Right renal cortex interstitium (tissue), 3 donors: Measurements from ENCODE around the gene OGA. TPM values are rescaled to one million over a fixed set of nuclear protein-coding genes. Genes with fewer than 3 reads are reported as not detected.

Source experiments
- DNase-seq, 3 donors: peaks; one replicate each; pipeline ENCODE4 v3.0.0-alpha.2; 2013; ENCODE audit warnings: low read depth in 3 of 3, low spot score in 2 of 3
- polyA plus RNA-seq, 3 donors: library from polyadenylated mRNA; unstranded; fragments of 120-200 nt; gene quantifications; one replicate each; pipeline ENCODE4 v1.2.1, GENCODE V29; 2013; ENCODE audit not compliant: insufficient read length in 3 of 3

Gene OGA
- polyA plus RNA-seq, 3 donors = 120 to 144 (median 140) TPM

DNA sequence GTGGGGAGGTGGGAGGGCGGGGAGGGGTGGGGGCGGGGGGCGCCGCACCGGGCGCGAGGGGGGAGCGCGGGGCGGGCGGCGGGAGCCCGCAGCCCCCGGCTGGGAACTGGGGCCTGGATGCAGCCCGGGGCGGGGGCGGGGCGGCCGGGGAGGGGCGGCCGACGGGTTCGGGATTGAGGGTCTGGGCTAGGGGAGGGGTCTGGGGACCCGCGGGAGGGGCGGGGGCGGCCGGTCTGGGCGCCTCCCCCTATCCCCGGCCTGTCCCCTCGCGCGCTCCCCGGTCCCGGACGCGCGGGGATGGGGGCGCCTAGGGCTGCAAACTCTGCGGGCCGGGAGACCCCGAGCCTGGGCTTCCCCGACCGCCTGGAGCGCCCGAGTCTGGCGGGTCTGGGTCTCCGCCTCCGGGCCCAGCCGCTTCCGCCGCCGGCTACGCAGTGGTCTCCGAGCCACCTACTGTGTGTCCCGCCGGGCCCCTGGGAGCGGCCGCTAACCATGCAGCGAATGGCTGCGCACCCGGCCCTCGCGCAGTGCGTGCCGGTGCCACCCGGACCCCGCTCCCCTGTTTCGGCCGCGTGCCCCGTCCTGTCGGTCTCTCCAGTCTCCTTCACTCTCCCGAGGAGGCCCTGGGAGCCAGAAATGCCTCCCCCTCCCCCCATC, 42.0 kb downstream of the OGA start:
- no peak for DNase-seq

DNA sequence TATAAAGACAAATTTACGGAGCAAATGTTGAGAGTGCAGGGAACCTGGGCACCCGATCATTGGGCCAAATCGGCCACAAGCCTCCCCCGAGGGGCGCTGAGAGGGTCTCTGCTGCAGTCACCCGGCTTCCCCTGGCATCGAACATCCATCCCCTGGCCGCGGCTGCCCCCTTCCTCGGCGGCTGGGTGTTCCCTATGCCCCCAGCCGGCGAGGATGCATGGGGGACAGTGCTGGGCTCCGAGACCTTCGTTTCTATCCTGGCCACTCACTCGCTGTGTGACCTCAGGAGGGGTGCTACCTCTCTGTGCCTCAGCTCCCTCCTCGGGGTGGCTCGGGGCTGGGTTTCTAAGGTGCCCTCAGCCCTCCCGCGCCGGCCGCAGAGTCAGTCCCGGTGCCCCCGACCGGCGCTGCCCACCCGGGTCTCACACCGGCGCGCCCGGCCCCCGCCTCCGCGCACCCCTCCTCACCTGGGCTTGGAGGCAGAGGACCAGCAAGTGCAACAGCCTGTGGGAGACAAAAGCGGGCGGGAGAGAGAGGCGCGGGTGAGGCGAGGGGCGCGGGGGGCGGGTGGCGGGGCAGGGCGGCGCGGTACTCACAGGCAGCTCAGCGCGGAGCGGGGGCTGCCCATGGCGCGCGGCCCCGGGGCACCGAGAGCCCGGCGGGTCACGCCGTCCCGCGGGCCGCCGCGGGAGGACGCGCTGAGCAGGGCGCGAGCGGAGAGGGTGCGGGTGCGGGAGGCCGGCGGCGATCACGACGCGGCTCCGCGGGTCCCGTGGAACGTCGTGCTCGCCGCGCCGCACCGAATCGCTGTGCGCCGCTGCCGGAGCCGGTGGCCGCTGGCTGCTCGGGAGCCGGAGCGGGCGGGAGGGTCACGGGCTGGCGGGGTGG, 42.7 kb downstream of the OGA start, which contains the start of gene FGF8:
FGF8 (minus strand) TSS at position 842 of the 888 bp plus-strand sequence; CDS start at position 628, 214 bp downstream.
- DNase-seq = no peak

DNA sequence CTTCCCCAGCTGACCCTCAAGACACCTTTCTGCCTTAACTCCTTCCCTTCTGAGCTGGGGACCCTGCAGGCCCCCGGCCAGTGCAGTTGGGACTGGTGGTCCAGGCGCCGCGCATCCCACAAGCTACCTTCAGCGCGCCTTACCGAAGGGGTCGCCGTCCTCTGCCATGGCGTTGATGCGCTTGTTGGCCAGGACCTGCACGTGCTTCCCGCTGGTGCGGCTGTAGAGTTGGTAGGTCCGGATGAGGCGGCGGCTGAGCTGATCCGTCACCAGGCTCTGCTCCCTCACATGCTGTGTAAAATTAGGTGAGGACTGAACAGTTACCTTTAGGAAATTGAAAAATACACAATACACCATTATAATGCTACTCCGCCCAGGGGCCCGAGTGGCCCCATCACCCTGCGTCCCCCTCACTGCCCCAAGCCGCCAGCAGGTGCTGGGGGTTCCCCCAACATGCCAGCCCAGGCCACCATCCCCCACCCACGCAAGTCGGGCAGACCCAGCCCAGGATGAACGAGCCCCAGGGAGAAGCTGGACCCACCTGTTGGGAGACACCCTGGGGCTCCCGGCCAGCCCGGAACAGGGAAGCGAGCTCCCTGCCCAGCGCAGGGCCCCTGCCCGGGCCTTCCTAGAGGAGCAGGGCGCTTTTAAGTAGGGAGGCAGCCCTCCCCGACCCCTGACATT, 43.5 kb downstream of the OGA start:
- no peak for DNase-seq

DNA sequence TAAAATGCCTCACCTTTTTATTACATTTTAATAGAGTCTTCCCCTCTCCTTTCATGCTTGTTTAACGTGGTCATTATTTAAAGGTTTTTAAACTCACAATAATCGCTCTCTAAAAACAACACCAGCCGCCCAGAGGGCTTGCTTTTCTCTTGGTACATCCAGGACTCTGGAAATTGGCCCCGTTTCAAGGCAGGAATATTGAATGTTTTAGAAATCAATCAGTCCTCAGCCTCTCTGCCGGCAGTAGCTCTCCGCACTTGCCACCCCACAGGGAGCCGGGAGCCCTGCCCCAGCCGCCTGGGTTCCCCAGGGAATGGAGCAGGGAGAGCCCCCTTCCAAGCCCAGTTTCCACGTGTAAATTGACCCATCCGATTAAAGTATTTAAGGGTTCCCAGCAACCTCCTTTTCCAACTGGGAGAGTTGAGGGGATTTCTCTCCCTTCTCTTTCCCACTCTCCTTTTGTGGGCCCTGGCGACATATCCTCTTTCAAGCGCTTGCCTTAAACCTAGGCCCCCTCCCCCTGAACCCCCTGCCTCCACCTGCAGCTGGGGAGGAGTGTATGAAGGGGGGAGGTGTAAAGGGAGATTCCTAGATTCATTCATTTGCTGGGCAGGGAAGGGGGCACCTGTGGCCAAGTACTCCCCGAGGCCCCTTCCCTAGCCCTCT, 44.2 kb downstream of the OGA start:
- DNase-seq = no peak

DNA sequence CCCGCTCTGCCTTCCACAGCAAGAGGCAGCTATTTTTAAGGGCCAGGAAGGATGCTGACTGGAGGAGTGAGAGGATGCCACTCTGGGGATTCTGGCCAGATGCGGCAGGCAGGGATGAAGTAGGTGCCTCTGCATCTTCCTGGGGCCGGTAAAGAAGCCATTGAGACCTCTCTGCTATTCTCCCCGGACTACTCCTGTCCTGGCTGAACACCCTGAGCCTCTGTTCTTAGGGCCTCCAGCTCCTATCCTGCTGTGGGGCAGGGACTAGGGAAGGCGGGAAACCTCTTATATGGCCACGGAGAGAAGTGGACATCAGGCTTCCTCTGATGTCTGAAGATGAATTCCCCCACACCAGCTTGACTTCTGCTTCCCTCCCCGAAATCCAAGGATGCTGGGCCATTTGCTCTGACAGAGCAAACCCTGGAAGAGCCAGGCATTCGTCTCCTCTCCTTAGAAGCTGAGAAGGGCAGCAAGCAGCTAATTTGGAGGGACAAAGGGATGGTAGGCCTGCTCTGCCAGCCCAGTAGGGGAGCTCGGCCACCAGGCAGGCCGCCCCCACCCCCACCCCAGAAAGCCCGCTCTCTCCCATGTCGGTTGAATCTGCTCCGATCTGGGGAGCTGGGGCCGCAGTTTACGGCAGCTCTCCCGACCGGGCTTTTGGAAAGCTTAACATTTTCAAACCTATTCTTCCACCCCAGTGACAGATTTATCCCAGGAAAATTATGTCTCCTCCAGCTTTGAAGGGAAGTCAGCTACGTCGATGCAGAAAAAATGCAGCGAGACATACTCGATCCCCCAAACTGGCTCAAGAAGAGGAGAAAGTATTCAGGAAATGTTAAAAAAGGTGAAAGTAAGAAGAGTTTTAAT, 45.1 kb downstream of the OGA start:
- no peak for DNase-seq

DNA sequence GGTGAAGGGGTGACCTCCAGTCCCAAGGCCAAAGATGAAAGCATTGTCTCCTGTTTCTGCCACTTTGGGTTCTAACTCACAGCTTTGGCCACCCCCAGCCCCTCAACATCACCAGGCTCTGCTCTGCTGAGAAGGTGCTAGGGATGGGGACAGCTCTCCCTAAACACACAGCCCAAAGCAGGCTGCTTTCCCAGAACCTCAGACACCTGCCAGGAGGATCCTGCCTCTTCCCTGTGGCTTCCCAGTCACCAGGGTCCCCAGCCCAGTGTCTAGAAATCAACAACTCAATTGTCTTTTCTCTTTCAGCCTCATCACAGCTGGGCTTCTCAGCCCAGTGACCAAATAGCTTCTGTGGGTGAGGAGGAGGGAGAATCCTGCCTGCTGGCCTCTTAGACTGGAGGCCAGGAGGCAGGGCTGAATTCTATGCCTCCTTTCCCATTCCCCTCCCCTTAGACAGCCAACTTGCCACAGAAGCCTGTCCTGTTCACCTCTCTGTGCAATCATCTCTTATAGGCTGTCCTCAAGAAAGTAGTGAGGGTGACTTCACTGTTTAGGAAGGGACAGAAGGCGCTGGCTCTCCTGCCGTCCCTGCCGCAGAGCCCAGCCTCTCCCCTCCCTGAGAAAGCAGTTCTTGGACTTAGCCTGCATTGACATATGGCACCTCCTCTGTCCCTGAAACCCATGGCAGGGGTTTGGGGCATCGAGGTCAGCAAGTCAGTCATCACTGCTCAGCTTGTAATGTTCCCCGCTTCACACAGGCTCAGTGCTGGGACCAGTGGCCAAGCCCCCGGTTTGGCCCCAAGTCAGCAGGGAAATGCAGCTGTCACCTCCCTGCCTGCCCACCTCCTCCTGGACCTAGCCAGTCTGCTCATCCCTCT, 46.0 kb downstream of the OGA start:
- DNase-seq = no peak

DNA sequence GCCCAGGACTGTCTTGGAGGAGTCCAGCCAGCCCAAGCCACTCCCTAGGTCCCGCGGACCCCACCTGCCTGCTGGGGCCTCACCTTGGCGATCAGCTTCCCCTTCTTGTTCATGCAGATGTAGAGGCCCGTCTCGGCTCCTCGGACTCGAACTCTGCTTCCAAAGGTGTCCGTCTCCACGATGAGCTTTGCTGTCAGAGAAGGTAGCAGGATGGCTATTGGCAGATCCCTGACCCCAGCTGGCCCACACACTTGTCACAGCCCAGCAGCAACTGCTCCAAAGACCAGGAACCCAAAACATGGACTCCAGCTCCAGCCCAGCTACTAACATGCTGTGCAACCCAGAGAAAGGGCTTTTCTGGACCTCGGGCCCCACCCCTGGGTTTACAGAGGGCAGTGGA, 46.9 kb downstream of the OGA start:
- DNase-seq = no peak

DNA sequence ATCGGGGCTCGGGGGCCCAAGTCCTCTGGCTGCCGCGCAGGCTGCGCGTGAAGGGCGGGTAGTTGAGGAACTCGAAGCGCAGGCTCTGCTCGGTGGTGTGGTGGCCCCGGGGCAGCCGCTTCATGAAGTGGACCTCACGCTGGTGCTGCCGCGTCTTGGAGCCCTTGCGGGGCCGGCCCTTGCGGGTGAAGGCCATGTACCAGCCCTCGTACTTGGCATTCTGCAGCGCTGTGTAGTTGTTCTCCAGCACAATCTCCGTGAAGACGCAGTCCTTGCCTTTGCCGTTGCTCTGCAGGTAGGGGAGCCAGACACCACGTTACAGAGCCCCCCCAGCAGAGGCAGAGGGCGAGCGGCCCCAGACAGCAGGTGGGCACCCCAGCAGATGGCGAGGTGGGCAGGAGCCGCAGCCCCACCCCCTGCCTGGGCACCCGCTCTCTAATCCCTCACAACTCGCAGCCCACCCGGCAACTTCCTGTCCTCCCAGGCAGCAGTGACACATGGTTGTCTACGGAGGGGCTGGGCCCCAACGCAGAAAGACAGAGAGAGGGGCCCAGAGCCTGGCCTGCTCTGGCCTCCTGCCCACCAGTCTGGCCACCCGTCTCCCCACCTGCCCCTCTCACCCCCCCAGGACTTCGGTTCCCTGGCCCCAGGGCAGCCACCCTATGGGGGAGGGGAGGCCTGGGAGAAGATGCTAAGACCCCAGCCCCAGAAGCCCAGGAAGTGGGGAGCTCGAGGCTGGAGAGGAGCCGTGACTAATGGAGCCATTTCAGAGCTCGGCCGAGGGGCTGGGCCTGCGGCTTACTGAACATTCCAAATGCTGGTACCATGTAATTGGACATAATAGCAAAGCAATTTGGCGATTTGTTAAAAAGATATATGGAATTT, 47.7 kb downstream of the OGA start:
- DNase-seq = no peak

DNA sequence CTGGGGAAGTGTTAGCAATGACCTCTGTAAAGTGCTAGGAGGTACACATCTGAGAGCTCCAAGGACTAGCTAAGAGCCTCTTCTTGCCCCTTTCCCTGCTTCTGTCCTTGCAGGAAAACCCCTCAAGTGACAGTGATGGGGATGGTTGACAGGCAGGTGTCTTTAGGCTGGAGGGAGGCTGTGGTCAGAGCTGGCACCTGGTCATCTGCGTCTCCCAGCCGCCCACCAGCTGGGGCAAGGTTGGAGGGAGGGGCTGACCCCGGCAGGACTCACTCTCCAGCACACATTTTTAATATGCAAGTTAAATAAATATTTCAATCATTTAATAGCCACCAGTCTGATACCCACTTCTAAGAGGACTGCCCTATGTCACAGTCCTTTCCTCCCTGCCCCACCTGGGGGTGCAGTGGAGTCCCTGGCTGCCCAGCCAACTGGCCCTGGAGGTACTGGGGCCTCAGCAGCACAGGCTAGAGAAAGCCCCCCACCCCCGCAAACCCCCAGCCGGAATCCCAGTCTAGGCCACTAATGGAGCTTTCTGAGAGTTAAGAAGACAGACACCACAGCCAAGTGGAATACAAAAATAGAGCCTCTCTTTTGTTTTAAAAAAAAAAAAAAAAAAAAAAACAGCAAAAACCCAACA, 48.6 kb downstream of the OGA start:
- no peak for DNase-seq

DNA sequence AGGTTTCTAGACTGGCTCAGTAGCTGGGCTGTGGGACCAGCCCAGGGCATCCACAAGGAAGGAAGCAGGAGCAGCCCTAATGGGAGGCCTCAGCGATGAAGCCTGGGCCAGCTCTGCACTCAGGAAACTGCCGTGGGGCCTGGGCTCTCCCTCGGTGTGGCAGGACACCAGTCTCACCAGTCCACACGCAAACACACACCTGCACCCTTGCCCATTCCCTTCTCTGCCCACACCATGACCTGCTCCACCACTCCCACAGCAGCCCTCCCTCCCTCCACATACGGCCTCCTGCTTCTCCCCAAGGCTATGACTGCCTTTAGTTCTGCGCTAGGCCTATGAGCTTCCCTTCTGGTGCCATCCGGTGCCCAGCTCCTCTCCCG, 49.5 kb downstream of the OGA start:
- DNase-seq = no peak

DNA sequence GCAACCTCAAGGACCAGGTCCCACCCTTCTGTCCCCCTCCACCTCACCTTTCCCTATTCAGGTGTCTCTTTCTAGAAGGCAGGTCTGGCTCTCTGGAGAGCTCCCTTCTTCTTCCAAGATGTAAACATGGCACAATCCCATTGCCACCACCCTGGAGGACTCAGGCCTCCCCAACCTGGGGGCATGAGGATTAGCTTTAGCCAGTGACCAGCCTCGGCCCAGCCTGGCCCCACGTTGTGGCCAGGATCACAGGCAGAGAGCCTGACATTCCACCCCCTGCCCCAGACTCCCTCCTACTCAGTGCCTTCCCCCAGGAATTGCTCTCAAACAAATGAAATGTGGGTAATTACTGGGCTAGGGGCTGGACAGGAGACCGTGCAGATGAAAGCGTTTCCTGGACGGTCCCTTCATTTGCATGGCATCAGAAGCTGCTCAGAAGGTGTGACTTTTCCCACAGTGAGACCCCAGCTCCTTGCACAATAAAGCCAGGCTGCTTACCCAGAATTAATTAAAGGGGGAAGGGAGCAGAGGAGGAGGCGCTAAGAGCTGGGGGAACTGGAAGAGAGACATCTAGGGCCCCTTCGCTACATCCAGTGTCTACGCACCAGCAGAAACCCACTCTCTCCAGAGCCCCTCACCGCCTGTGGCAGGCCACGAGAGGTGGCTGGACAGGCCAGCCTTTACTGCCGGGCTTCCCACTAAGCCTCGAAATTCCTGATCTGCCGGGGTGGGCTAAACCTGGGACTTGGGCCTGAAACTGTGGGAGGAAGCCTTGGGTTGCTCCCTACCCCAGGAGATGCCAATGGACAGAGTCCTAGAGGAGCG, 50.1 kb downstream of the OGA start:
- no peak for DNase-seq

DNA sequence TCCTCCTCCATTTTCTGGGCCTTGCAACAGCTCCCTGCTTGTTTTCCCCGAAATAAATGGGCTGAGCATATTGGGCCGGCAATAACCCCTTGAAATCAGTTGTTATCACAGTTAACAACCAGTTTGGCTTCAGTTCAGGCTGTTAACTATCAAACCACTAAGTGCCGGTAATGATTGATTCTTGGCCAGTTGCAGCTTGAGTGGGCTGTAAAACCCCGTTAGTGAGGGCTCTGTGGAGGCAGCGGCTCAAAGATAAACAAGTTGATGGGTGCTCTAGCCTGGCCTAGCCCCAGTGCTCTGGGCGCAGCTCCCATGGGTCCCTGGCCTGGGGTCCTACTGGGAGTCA, 50.7 kb downstream of the OGA start:
- DNase-seq = no peak

DNA sequence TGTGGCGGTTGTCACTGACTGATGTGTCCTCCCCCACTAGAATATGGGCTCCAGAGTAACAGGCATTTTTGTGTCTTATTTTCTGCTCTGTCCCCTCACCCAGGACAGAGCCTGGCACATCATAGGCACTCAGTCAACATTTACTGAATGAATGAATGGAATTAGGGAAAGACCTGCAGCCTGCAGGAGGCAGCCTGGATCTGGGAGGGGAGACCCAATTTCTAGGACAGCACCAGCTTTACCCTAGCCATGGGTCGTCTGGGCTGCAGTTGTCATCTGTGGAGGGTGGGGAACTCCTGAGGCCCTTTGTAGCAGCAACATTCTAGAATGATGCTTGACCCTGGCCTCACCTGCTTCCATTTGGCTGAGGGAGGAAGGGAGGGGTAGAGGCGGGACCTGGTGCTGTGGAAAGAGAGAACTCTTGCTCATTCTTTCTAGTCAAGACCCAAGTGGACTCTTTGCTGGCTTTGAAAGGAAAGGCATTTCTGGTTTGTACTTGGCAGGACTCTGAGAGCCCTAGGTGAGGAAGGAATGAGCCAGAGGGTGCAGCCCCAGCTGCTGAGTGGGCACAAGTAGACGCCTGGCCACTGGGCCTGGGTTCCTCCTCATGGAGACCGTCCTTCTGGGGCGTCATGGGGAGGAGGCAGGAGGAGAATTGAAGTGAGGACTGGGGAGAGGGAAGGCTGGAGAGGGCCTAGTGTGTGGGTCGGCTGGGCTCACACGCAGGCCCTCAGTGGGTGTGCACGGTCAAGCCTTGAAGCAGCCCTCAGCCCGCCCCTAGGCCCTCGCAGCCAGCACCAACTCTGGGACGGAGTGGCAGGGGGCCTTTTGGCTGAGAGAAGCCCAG, 51.3 kb downstream of the OGA start:
- no peak for DNase-seq

DNA sequence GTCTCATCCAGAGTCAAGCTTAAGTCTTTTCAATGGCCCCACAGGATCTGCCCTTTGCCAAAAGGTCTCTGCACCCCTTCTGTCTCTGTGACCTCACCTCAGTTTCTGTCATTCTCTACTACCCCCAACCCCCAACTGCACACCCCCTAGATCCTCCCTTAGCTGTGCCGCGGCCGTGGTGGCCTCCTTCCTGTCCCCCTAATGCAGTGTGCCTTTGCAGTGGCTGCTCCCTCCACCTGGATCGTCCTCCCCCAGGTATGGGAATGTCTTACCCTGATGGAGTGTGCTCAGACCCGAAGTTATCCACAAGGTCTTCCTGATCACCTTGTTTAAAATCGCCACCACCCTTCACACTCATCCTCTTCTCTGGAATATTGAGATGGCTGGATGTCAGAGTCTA, 51.9 kb downstream of the OGA start:
- DNase-seq = no peak

DNA sequence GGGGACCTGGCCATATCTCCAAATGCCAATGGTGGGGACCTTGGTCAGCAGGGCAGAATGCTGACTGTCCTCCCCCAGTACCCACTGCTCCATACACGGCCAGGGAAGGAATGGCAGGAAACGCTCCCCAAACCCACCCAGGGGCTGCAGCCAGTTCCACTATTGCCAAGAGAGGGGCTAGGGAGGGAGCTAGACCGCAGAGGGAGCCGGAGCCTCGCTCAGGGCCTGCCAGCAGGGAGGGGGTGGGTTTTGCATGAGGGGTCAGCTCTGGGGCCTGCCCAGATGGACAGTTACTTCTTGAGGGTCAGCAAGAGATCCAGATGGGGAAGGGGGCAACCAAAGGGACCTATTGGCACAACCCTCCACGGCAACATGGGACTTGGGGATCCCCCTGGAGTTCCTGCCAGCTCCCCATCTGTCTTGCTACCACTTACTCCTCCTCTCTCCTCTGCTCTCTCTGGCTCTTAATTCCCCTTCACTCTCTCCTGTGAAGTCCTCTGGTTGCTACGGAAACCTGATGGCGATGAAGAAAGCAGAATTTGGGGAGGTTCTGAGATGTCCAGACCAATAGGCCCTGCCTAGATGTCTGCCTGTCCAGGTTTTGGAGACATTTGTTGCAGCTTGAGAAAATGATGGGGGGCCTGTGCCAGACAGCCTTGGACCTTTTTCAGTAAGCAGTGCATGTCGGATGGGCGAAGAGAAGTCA, 55.0 kb downstream of the OGA start:
- no peak for DNase-seq
